GM18520 (cell line): ENCODE results near the gene TEKT2.

Source experiments
- ATAC-seq: cut with Tn5 transposase; IDR thresholded peaks from one replicate; pipeline ENCODE4 v1.9.1; 2021; ENCODE audit not compliant: unreplicated experiment

The TEKT2 gene

DNA sequence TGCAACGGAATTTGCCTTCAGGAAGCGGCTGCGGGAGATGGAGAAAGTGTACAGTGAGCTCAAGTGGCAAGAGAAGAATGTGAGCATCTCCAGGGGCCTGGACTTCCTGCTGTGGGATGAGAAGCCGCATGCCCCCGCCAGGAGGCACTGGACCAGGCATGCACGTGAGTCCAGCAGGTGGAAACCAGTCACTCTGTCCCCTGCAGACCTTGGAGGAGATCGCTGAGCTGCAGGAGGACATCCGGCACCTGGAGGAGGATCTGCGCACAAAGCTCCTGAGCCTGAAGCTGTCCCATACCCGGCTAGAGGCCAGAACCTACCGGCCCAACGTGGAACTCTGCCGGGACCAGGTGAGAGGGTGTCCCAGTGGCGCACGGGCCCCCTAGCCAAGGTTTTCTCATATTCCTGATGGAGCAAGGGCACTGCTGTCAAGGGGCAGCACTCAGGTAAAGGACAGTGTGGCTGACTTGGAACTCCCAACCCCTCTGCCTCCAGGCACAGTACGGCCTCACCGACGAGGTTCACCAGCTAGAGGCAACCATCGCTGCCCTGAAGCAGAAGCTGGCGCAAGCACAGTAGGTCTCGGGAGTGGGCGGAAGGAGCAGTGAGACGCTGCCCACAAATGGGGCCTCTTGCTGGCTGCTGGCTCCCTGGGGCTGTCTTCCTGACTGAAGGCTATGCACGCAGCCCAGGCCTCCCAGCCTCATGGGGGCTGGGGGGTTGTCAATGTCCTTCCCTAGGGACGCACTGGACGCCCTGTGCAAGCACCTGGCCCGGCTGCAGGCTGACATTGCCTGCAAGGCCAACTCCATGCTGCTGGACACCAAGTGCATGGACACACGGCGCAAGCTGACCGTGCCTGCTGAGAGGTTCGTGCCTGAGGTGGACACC is 3.6 kb downstream of the TEKT2 start:
- no peak for ATAC-seq

DNA sequence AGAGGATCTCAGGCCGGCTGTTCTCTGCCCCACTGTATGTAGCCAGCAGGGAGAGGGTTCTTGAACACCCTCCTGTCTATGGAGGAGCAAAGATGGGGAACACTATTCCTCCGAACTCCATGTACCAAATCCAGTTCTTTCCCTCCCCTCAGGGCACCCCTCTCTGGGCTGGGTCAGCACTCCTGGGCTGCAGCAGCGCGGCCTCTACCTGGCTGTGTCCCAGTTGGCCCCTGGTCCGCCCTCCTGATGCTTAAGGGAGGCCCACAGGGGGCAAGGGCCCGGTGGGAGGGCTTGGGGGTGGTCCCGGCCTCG is 4.3 kb downstream of the TEKT2 start:
- ATAC-seq, result no peak

DNA sequence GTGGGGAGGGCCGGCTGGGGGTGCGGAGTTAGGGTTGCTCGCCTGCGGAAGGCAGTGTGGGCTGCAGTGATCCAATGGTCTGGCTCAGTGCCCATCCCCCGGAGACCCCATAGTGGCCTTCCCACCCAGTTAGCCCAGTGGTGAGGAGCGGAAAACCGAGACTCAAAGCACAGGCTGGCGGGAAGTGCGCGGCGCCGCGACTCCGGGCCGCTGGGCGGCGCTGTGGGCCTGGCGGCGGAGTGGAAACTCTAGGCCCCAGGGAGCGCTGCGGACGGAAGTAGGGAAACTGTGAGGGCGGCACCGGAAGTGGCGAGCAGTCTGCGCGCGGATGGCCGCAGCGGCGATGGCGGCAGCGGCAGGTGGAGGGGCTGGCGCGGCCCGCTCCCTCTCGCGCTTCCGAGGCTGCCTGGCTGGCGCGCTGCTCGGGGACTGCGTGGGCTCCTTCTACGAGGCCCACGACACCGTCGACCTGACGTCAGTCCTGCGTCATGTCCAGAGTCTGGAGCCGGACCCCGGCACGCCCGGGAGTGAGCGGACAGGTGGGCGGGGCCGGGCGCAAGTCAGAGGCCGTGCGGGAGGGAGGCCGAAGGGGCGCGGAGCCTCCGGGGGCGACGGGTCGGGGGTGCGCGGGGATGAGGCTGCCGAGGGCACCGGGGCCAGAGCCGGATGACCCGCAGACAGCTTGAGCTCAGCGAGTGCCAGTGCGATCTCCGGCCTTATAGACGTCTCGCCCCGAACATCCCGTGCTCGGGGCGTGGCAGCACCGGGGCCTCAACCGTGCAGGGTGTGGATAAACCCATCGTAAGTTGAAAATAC is 4.9 kb downstream of the TEKT2 start, which contains the start of gene ADPRS:
Gene ADPRS, plus strand, starts transcription at position 316 of the 816 bp plus-strand sequence. Its CDS starts 13 bp downstream, at position 329.
- peak; percentile 81 for ATAC-seq

DNA sequence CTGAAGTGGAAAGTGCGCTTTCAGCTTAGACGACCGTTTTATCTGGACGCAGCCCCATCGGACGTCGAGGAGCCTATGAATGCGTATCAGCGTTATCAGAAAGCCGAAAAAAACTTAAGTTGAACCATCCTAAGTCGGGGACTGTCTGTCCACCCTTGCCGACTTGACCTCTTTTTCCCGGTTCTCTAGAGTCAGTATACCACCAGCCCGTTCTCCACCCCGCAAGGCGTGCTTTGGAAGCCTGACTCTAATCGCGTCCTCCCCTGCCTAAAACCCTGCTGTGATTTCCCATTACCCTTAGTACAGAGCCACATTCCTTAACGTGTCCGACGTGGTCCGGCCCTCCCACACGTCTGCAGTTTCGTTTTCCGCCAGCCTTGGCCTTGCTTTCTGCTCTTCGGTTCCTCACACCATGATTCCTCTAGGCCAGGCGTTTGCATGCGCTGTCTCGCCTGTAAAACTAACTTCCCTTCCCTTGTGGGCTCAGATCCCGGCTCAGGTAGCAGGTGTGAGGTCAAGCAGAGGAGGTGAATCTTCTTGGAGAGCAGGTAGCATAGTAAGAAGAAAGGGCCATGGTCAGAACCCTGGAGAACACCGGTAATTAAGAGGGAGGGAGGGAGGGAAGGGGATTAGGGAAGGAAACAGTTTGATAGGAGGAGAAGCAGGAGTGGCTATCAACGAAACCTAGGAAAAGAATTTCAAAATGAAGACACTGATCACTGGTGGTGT is 5.7 kb downstream of the TEKT2 start:
- ATAC-seq, result no peak

DNA sequence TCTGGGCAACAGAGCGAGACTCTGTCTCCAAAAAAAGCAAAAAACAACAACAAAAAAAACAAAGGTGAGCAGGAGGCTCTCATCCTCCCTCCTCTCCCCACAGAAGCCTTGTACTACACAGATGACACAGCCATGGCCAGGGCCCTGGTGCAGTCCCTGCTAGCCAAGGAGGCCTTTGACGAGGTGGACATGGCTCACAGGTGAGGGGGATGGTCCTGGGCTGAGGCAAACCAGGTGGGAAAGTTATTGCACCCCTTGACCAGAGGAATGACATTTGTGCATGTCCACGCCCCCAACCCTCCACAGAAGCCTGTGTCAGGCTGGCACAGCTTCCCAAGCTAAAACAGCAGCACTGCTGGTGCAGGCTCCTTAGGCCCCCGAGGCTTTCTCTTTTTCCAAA is 7.2 kb downstream of the TEKT2 start:
- no peak for ATAC-seq

DNA sequence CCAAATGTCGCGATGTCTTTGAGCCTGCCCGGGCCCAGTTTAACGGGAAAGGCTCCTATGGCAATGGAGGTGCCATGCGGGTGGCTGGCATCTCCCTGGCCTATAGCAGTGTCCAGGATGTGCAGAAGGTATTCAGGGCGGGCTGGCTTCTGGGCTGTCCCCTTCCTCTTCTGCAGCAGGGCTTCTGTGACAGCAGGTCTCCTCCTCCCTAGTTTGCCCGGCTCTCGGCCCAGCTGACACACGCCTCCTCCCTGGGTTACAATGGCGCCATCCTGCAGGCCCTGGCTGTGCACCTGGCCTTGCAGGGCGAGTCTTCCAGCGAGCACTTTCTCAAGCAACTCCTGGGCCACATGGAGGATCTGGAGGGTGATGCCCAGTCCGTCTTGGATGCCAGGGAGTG is 7.8 kb downstream of the TEKT2 start:
- no peak for ATAC-seq

DNA sequence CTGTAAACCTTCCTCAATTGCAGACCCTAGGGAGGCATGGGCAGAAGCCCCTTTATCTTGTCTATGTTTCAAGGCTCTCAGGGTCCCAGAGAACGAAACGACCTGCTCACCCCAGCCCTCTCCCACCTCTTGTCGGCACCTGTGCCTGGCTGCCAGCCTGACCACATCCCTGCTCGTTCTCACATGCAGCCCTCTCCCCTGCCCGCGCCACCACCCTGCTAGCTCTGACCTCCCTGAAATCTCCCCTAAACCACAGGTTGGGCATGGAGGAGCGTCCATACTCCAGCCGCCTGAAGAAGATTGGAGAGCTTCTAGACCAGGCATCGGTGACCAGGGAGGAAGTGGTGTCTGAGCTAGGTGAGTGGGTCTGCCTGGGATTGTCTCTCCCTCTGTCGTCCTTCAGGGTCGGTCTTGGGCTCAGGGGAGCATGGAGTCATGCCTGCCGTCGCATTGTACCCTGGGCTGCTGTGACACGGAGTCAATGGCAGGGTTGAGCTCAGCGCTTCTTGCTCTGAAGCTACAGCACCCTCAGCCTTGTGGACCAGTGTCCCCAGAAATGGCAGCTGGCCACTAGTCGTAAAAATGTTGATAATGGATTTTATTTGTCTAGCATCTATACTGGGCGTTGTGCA is 8.4 kb downstream of the TEKT2 start:
- no peak for ATAC-seq

DNA sequence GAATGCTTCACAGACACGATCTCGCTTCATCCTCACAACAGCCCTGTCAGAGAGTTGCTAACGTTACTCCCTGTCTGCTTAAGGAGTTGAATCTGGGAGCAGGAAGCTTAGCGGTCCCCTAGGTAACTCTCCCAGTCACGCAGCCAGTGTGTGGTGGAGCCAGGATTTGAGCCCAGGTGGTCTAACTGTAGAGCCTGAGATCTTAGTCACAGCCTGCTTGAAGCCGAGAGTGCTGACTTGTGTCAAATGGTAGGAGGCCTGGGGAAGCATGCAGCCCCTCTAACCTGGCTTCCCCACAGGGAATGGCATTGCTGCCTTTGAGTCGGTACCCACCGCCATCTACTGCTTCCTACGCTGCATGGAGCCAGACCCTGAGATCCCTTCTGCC is 8.9 kb downstream of the TEKT2 start:
- no peak for ATAC-seq

DNA sequence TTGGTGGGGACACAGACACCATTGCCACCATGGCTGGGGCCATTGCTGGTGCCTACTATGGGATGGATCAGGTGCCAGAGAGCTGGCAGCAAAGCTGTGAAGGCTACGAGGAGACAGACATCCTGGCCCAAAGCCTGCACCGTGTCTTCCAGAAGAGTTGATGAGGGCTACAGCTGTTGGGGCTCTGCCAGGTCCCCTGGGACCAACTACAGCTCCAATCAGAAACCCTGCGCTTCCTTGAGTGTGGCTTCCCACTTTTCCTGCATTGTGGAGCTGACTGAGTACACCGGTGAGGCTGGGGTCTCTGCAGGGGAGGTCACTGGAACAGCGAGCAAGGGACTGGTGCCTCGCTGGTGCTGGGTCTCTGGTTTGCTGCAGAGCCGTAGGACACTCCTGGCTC is 9.3 kb downstream of the TEKT2 start:
- ATAC-seq, result no peak

DNA sequence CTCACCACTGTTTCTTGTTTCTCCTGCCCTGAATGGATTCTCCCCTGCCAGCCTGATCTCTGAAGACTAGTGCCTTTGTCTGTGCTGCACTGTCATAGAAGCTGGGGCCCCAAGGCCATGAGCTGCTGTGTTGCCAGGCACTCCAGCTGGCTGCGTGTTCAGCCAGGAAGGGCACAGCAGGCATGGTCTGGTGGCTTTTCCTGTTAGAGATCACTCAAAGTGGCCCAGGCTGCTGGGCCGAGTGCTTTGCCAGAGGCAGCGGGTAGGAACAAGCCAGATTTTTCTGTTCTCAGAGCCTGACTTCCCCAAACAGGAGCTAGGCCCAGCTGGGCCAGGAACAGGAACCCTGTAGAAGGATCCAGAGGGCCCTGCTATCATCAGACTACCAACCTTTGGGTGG is 10.0 kb downstream of the TEKT2 start:
- no peak for ATAC-seq

DNA sequence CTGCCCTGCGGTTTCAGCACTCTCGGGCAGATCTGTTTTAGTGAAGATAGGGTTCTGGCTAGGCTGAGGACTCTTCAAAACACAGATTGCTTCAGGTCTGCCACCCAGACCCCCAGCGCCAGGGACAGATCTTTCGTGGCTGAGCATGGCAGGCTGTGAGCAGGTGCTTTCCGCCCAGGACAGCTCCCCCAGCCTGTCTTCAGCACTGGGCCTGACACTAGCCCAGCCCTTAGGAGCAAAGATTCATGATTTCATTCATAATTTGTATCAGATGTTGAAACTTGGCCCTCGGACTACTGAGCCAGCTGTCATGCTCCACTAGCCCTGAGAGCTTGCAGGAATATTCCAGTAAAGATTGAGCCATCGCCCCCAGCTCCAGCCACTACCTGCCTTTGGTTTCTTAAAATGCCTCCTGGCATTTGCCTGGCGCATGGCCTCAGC is 10.7 kb downstream of the TEKT2 start:
- ATAC-seq, result no peak

DNA sequence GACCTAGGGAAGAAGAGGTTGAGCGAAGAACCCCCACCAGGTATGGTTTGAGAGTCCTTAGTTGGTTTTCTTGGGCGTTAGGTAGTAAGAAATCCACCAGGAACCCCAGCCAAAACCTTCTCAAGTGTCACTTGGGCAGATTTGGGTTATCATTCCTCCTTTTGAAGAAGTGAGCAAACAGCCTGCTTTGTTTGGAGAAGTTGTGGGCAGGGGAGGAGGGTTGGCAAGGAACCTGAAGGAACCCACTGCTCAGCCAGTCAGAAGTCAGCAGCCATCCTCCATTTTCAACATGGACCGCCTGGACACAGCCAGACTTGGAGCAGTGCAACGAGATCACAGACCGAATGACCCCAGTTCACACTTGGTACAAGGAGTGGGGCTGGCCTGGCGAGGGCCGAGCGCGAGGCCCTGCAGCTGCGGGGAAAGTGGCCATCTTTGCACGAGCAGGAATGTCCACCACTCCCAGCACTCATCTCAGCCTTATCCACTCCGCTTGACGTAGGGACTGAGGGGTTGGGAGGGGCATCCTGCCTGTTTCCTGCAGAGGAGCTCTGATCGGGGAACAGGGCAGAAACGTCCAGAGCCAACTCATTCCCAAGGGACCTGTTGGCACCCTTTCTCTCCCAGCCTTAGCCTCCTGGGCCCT is 12.0 kb downstream of the TEKT2 start:
- no peak for ATAC-seq

DNA sequence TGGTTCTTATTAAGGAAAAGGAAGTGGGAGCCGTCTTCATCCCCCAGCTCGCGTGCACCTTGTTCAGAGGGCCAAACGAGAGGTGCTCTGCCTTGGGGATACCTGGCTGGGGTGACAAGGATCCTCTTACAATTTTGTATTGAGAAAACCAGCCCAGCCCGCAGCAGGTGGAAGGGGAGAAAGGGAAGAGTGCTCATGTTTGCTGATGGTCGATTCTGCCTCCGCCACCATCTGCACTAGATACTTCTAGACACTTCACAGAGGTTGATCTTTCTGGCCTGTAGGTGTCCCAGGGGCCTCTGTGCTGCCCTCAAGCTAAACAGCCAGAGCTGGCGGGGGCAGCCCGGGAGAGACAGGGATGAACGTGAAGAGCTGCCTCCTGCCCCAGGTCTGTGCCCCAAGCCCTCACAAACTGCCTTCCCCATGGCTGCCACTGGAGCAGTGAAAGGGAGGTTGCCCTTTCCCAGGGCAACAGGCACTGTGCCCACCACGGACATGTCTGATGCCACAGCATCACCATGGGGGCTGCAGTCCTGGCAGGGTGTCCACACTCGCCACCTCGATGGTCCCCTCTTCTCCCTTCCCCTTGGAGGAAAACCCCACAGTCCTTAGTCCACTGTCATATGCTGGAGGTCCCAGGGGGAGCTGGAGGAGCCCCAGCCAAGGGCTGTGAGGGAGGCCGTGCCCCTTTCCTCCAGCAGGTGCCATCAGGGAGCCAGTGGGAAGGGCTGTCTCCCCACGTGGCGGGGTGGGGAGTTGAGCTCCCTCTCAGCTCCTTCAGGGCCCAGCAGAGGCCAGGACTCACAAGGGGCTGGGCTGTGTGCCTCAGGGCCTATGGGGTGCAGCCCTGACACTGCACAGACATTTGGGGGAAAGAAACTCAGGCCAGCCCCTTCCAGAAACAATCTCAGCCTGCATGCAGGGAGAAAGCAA is 12.9 kb downstream of the TEKT2 start:
- no peak for ATAC-seq

DNA sequence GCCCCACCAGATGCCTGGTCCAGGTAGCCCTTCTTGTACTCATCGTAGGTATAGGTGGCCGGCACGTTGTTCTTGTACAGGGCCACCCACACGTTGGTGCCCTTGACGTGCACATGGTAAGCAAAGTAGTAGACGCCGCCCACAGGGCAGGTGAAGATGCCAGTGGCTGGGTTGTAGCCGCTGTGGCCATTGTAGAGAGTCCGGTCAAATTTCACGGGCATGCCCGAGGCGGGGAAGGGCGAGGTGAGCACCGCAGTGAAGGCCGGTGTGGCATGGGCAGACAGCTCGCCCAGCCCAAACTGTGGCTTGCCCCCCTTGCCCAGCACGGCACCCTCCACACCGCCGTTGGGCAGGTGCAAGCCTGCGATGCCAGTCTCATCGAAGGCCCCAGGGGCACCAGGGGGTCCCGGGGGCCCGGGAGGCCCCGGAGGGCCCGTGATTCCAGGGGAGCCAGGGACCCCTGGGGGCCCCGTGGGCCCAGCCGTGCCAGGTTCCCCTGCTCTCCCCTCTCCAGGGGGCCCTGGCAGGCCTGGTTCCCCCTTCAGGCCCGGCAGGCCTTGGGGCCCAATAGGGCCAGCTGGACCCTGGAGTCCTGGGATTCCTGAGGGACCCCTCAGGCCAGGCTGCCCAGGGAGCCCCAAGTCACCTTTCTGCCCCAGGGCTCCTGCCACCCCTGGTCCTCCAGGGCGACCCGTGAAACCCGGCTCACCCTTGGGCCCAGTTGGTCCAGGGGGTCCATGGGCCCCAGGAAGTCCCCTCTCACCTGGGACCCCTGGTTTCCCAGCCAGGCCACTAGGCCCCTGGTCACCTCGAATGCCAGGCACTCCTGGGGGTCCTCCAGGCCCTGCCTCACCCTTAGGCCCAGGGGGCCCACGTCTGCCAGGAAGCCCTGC is 14.0 kb downstream of the TEKT2 start:
- ATAC-seq, result no peak

DNA sequence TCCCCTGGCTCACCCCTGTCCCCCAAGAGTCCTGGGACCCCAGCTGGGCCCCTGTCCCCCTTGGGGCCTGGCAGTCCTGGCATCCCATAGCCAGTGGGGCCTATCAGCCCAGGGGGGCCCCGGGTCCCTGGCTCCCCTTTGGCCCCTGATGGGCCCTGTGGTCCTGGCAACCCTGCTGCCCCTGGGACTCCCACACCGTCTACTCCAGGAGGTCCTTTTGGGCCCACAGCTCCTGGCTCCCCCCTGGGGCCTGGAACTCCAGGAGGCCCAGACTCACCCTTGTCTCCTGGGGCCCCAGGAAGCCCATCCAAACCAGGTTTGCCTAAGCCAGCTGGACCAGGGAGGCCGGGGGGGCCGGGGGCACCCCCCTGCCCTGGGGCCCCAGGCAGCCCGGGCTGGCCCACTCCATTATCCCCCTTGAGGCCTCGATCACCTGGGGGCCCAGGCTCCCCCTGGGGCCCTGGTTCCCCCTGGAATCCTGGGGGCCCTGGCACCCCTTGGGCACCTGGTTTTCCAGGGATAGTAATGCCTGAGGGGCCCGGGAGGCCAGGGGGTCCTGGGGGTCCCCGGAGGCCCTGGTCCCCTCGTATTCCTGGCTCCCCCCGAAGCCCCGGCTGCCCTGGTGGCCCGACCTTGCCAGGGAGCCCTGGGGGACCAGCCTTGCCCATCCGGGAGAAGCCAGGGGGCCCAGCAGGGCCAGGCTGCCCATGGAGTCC is 14.9 kb downstream of the TEKT2 start:
- ATAC-seq, result no peak

DNA sequence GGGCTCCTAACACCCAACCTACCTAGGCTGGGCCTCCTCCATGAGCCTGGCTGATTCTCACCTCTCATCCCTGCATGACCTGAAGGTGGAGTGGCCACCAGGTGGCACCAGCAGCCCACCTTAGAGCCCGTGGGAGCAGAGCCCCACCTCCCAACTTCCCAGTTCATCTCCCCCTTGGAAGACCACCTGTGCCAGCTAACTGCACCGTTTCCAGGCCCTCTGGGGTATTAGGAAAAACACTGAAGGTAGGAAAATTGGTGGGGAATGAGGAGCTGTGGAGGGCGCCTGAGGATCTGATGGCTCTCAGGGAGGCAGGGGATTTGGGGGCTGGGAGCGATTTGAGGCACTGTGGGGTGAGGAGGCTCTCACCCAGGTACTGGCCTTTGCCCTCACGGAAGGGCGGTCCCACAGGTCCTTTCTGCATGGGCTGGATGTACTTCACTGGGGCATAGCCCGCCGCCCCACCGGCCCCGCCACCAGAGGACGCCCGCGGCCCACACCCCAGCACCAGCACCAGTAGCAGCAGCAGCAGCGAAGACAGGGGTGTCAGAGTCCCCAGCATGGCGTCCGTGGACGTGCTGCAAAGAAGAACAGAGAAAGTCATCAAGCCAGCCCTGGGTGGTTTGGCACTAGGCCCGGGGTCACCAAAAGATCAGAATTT is 15.9 kb downstream of the TEKT2 start:
- ATAC-seq, result no peak

DNA sequence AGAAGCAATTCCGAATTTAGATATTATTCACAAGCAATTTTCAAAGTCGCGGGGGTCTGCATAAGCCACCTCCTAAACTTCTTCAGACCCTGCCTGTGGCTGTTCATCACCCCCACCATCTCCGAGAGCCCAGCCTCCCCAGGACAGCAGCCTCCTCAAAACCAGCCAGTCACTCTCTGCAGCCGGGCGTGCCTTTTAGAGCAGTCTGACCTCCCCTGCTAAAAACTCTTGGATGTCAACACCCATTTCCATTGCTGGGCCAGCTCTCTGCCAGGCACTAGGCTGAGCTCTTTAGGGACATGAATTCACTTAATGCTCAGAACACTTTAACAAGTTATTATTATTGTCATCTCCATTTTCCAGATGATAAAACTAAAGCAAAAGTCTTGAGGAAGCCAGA is 16.5 kb downstream of the TEKT2 start:
- ATAC-seq, result no peak
